ENCODE measurements around the gene IFNGR1.
"Not testable (repeated sequence)": the region's sequence is repeated elsewhere in the genome, so short reads cannot be mapped to it uniquely, and the experiment has no call there.

Gene IFNGR1

GRCh38 chr6:137218917-137219663 is at the start of gene IFNGR1:
Gene IFNGR1, minus strand, starts transcription at chr6:137219385. Its CDS starts 58 bp downstream, at chr6:137219327.
- Mint-ChIP-seq H3K27me3 (no peaks in the 10 kb centered on the region), H3K36me3 (peaks cover 3% of the 10 kb centered on the region), H3K4me1 (peaks cover 54% of the 10 kb centered on the region), H3K4me3 (peak within 1 kb of the TSS; percentile 99), H3K9me3 (no peaks in the 10 kb centered on the region), H3K27ac (peak within 1 kb of the TSS; percentile 99)
- peak; percentile 83 for ATAC-seq (ENCODE audit: low read depth)
- peak; percentile 95 for DNase-seq (ENCODE audit: low spot score in 2 of 2)

GRCh38 chr6:137268911-137269310 is 49.7 kb upstream of the IFNGR1 start:
- Mint-ChIP-seq H3K9me3 (no peaks in the 10 kb centered on the region), H3K36me3 (no peaks in the 10 kb centered on the region), H3K4me3 (no peak overlapping the region), H3K27me3 (no peaks in the 10 kb centered on the region), H3K27ac (no peak overlapping the region), H3K4me1 (peaks cover 3% of the 10 kb centered on the region)
- DNase-seq (ENCODE audit: low spot score in 2 of 2) (no peak), ATAC-seq (ENCODE audit: low read depth) (no peak)

DNA sequence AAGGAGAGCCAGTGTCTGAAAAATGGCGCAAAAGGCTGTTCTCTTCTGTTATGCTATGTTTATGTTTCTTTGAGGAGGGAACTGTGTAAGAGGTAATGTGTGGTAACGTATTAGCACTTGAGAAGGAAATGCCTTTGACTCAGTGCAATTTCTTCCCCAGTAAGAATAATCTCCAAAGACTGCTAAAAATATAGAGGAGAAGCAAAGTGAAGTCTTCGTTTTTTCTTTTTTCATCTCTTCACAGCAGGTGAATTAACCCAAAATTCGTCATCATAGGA is 47.1 kb upstream of the IFNGR1 start:
- peaks cover 7% of the 10 kb centered on the region for H3K4me1 Mint-ChIP-seq
- ATAC-seq (ENCODE audit: low read depth) (no peak), DNase-seq (ENCODE audit: low spot score in 2 of 2) (no peak)
- H3K27ac Mint-ChIP-seq, result no peak overlapping the region
- H3K9me3 Mint-ChIP-seq, result no peaks in the 10 kb centered on the region
- H3K4me3 Mint-ChIP-seq, result no peak overlapping the region
- no peaks in the 10 kb centered on the region for H3K27me3 Mint-ChIP-seq
- no peaks in the 10 kb centered on the region for H3K36me3 Mint-ChIP-seq

GRCh38 chr6:137265561-137266308 is 46.5 kb upstream of the IFNGR1 start:
- no peak for ATAC-seq (ENCODE audit: low read depth)
- H3K27ac Mint-ChIP-seq, result no peak overlapping the region

DNA sequence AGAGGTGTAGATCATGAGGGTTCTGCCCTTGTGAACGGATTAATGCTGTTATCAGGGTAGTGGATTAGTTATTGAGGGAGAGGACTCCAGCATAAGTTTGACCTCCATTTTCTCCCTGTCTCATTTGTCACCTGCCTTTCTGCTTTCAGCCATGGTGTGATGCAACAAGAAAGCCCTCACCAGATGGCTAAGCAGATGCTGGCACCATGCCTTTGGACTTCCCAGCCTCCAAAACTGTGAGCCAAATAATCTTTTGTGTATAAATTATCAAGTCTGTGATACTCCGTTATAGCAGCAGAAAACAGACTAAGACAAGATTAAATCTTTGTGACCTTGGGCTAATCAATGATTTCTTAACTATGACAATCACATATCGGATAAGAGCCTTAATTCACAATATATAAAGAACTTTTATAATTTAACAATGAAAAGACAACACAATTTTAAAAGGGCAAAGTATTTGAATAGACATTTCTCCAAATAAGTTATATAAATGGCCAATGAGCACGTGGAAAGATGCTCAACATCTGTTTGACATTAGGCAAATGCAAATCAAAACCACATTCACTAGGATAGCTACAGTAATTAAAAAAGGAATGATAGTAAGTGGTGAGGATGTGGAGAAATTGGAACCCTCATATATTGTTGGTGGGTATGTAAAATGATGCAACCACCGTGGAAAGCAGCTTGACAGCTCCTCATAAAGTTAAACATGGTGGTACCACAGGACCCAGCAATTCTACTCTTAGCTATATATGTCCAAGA is 45.3 kb upstream of the IFNGR1 start:
- no peak overlapping the region for H3K27ac Mint-ChIP-seq
- no peaks in the 10 kb centered on the region for H3K9me3 Mint-ChIP-seq
- H3K4me3 Mint-ChIP-seq, result no peak overlapping the region
- ATAC-seq (ENCODE audit: low read depth), result no peak
- DNase-seq (ENCODE audit: low spot score in 2 of 2), result no peak
- peaks cover 13% of the 10 kb centered on the region for H3K4me1 Mint-ChIP-seq
- no peaks in the 10 kb centered on the region for H3K36me3 Mint-ChIP-seq
- no peaks in the 10 kb centered on the region for H3K27me3 Mint-ChIP-seq

More at GRCh38 chr6:137265561-137266308, 46.5 kb upstream of the IFNGR1 start:
- no peak overlapping the region for H3K4me3 Mint-ChIP-seq
- DNase-seq (ENCODE audit: low spot score in 2 of 2), result no peak
- H3K9me3 Mint-ChIP-seq, result no peaks in the 10 kb centered on the region
- H3K4me1 Mint-ChIP-seq, result peaks cover 8% of the 10 kb centered on the region
- H3K36me3 Mint-ChIP-seq, result no peaks in the 10 kb centered on the region
- H3K27me3 Mint-ChIP-seq, result no peaks in the 10 kb centered on the region

- peak; percentile 96 for ATAC-seq (ENCODE audit: low read depth)
- no peaks in the 10 kb centered on the region for H3K36me3 Mint-ChIP-seq
- H3K4me1 Mint-ChIP-seq, result peaks cover 10% of the 10 kb centered on the region
- H3K4me3 Mint-ChIP-seq, result no peak overlapping the region
- H3K27ac Mint-ChIP-seq, result no peak overlapping the region
- H3K9me3 Mint-ChIP-seq, result peaks cover 1% of the 10 kb centered on the region
- peak in 1 of 2 donors; percentile 28 for DNase-seq (ENCODE audit: low spot score in 2 of 2)
- no peaks in the 10 kb centered on the region for H3K27me3 Mint-ChIP-seq
These were observed 42.6 kb upstream of the IFNGR1 start for GRCh38 chr6:137261761-137262160.

DNA sequence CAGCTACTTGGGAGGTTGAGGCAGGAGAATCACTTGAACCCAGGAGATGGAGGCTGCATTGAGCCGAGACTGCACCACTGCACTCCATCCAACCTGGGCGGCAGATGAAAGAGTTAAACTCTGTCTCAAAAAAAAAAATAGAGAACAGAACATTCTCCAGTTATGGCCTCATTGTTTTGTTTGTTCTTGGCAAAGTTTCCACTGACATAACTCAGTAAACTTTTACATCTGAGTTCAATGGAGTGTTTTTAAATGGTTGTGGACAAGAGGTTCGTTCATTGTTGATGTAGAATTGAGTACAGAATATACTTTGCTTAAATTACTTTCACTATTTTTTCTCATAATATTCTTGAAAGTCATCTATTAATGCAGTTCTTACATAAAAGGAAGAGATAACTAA is 42.2 kb upstream of the IFNGR1 start:
- Mint-ChIP-seq H3K36me3 (no peaks in the 10 kb centered on the region), H3K27ac (no peak overlapping the region), H3K27me3 (no peaks in the 10 kb centered on the region), H3K4me1 (peaks cover 10% of the 10 kb centered on the region), H3K9me3 (peaks cover 1% of the 10 kb centered on the region), H3K4me3 (no peak overlapping the region)
- DNase-seq (ENCODE audit: low spot score in 2 of 2), result no peak
- no peak for ATAC-seq (ENCODE audit: low read depth)

- Mint-ChIP-seq H3K27ac (no peak overlapping the region), H3K4me1 (peaks cover 10% of the 10 kb centered on the region), H3K36me3 (no peaks in the 10 kb centered on the region), H3K9me3 (peaks cover 1% of the 10 kb centered on the region), H3K27me3 (no peaks in the 10 kb centered on the region), H3K4me3 (no peak overlapping the region)
- no peak for DNase-seq (ENCODE audit: low spot score in 2 of 2)
- no peak for ATAC-seq (ENCODE audit: low read depth)
These were observed 41.0 kb upstream of the IFNGR1 start for GRCh38 chr6:137260217-137260616.

- no peak for ATAC-seq (ENCODE audit: low read depth)
- peaks cover 6% of the 10 kb centered on the region for H3K9me3 Mint-ChIP-seq
- no peak overlapping the region for H3K27ac Mint-ChIP-seq
- no peak for DNase-seq (ENCODE audit: low spot score in 2 of 2)
- H3K27me3 Mint-ChIP-seq, result no peaks in the 10 kb centered on the region
- H3K36me3 Mint-ChIP-seq, result peaks cover 3% of the 10 kb centered on the region
- no peak overlapping the region for H3K4me3 Mint-ChIP-seq
- H3K4me1 Mint-ChIP-seq, result peaks cover 10% of the 10 kb centered on the region
These were observed 40.2 kb upstream of the IFNGR1 start for GRCh38 chr6:137259349-137259748.

GRCh38 chr6:137258170-137258569 is 39.0 kb upstream of the IFNGR1 start:
- DNase-seq (ENCODE audit: low spot score in 2 of 2), result no peak
- no peak for ATAC-seq (ENCODE audit: low read depth)
- Mint-ChIP-seq H3K27ac (no peak overlapping the region), H3K36me3 (peaks cover 3% of the 10 kb centered on the region), H3K4me1 (peaks cover 10% of the 10 kb centered on the region), H3K27me3 (no peaks in the 10 kb centered on the region), H3K4me3 (no peak overlapping the region), H3K9me3 (peaks cover 6% of the 10 kb centered on the region)

DNA sequence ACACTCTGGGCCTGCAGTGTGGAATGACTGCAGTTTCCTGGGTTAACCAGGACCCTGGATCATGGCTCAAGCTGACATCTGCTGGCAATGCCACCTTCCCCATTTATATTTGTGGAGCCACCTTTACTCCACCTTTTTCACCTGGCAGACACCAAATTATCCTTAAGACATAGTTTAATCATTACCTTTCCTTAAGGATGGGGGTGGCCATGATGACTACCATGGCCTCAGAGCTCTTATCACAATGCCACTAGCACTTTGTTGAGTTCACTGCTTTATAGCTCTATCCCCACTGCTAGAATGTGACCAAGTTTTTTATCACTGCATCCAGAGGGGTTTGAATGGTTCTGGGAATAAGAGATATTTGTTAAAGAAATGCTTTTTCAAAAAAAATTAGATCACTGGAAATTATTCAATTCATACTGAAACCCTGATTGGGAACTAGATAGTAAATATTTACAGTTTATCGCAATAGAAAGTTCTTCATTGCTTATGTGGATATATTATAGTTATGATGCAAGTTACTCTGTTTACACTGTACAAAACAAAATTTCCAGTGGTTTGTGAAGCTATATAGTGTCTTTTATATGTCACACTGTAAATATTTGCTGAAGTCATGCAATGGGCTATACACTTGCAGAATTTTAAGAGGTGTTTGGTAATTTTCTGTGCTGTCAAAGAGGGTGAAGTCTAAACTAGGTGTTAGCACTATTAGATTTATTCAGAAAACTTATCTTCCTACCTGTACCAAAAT is 37.3 kb upstream of the IFNGR1 start:
- peaks cover 7% of the 10 kb centered on the region for H3K4me1 Mint-ChIP-seq
- no peak overlapping the region for H3K4me3 Mint-ChIP-seq
- no peak for ATAC-seq (ENCODE audit: low read depth)
- peaks cover 11% of the 10 kb centered on the region for H3K36me3 Mint-ChIP-seq
- H3K27me3 Mint-ChIP-seq, result no peaks in the 10 kb centered on the region
- DNase-seq (ENCODE audit: low spot score in 2 of 2), result no peak
- H3K27ac Mint-ChIP-seq, result no peak overlapping the region
- H3K9me3 Mint-ChIP-seq, result peaks cover 11% of the 10 kb centered on the region

- Mint-ChIP-seq H3K36me3 (peaks cover 11% of the 10 kb centered on the region), H3K9me3 (peaks cover 11% of the 10 kb centered on the region), H3K4me1 (peaks cover 1% of the 10 kb centered on the region), H3K27me3 (no peaks in the 10 kb centered on the region), H3K4me3 (no peak overlapping the region), H3K27ac (no peak overlapping the region)
- no peak for ATAC-seq (ENCODE audit: low read depth)
- DNase-seq (ENCODE audit: low spot score in 2 of 2), result no peak
These were observed 35.8 kb upstream of the IFNGR1 start for GRCh38 chr6:137254966-137255365.

GRCh38 chr6:137254430-137254829 is 35.2 kb upstream of the IFNGR1 start:
- H3K27ac Mint-ChIP-seq; H3K4me1 Mint-ChIP-seq; DNase-seq (ENCODE audit: low spot score in 2 of 2); ATAC-seq (ENCODE audit: low read depth); H3K4me3 Mint-ChIP-seq; H3K27me3 Mint-ChIP-seq: not testable (repeated sequence)
- Mint-ChIP-seq H3K36me3 (peaks cover 11% of the 10 kb centered on the region), H3K9me3 (peaks cover 11% of the 10 kb centered on the region)
